ENCODE results near the gene RAB5A. TPM values are rescaled to one million over a fixed set of nuclear protein-coding genes. Genes with fewer than 3 reads are reported as not detected.
A peak's percentile ranks its signal among the peaks of the same experiment; 100 is the strongest.

Gene RAB5A
- total RNA-seq (2014; rRNA removed) (61.3 and 86.8 TPM in 2 replicates), Bru-seq, nascent RNA (percentile 97 among the genes with signal in this experiment), BruChase-seq, experiment 1, labeled RNA remaining after a 6-hour chase (percentile 95 among the genes with signal in this experiment), BruChase-seq, experiment 2, labeled RNA remaining after a 2-hour chase (percentile 96 among the genes with signal in this experiment)
- long read RNA-seq, transcript RAB5A-201 (6 exons, 2,536 nt), result major isoform, 274 of 315 reads
- long read RNA-seq, partial matches to known transcripts, result 4 of 315 reads
- long read RNA-seq, other reads (novel, unspliced or antisense), result 32 of 315 reads

- Histone ChIP-seq H4K20me1 (ENCODE audit: low read length) (peaks cover 35% of the 10 kb centered on the region), H3K79me2 (ENCODE audit: low read length) (peaks cover 48% of the 10 kb centered on the region), H2AFZ (ENCODE audit: low read length) (peak within 1 kb of the TSS; percentile 98), H3K9me2 (replicated peaks; ENCODE audit: low read length) (no peaks in the 10 kb centered on the region), H3K27ac (ENCODE audit: low read length) (peak within 1 kb of the TSS; percentile 87), H3K4me2 (ENCODE audit: low read length) (peak within 1 kb of the TSS; percentile 92), H3K9ac (ENCODE audit: low read length) (peak within 1 kb of the TSS; percentile 90), H3F3A (ENCODE audit: low read length, unreplicated experiment) (no peaks in the 10 kb centered on the region), H3K4me3 (ENCODE audit: low read length) (peak within 1 kb of the TSS; percentile 87), H3K27me3 (ENCODE audit: low read length) (no peaks in the 10 kb centered on the region), H3K9me3 (ENCODE audit: low read length) (no peaks in the 10 kb centered on the region), H3K36me3 (ENCODE audit: low read depth, low read length) (peaks cover 4% of the 10 kb centered on the region), H3K4me1 (ENCODE audit: insufficient read depth, low read length) (peaks cover 38% of the 10 kb centered on the region)
- CTCF ChIA-PET, result no interaction called here
- TF ChIP-seq CTCF (conservative IDR thresholded peaks at IDR 0.05; ENCODE audit: low read depth, low read length) (no peak), EZH2phosphoT487 (IDR thresholded peaks at IDR 0.05; ENCODE audit: borderline replicate concordance, low read length) (no peak), EZH2 (IDR thresholded peaks at IDR 0.05; ENCODE audit: low read length, unreplicated experiment) (no peak)
- DNase-seq (peak; percentile 99), ATAC-seq (peak; percentile 88)
- no TSS peak for BruUV-seq (replicated peaks)
- intact Hi-C loops (cut with micrococcal nuclease), result loop anchor here (1.0 kb wide), 3 partner anchors 58 to 239 kb away; partner anchors contain the start of gene SGO1
- POLR2A ChIA-PET (ENCODE audit: unreplicated experiment), result no interaction called here
These were observed at the start of gene RAB5A for GRCh38 chr3:19946832-19947548. Gene RAB5A, plus strand, starts transcription at chr3:19947097. Its CDS starts 3,802 bp downstream, at chr3:19950899.

- ChIA-PET CTCF (no interaction called here), POLR2A (ENCODE audit: unreplicated experiment) (no interaction called here)
- Histone ChIP-seq H3K79me2 (ENCODE audit: low read length) (no peaks in the 10 kb centered on the region), H3K9ac (ENCODE audit: low read length) (no peak overlapping the region), H3K4me3 (ENCODE audit: low read length) (no peak overlapping the region), H3K36me3 (ENCODE audit: low read depth, low read length) (no peaks in the 10 kb centered on the region), H3K4me1 (ENCODE audit: insufficient read depth, low read length) (peaks cover 19% of the 10 kb centered on the region), H2AFZ (ENCODE audit: low read length) (peak overlapping the region; percentile 77), H3K27ac (ENCODE audit: low read length) (no peak overlapping the region), H3F3A (ENCODE audit: low read length, unreplicated experiment) (no peaks in the 10 kb centered on the region), H4K20me1 (ENCODE audit: low read length) (no peaks in the 10 kb centered on the region), H3K9me2 (replicated peaks; ENCODE audit: low read length) (no peaks in the 10 kb centered on the region), H3K27me3 (ENCODE audit: low read length) (no peaks in the 10 kb centered on the region), H3K9me3 (ENCODE audit: low read length) (no peaks in the 10 kb centered on the region), H3K4me2 (ENCODE audit: low read length) (peak overlapping the region; percentile 61)
- TF ChIP-seq CTCF (conservative IDR thresholded peaks at IDR 0.05; ENCODE audit: low read depth, low read length) (no peak), EZH2phosphoT487 (IDR thresholded peaks at IDR 0.05; ENCODE audit: borderline replicate concordance, low read length) (no peak), EZH2 (IDR thresholded peaks at IDR 0.05; ENCODE audit: low read length, unreplicated experiment) (no peak)
- intact Hi-C loops (cut with micrococcal nuclease), result no loop called here
- ATAC-seq (no peak; the same call in 1 of the 2 replicates), DNase-seq (peak; percentile 38)
- BruUV-seq (replicated peaks), result no TSS peak
These were observed 48.2 kb upstream of the RAB5A start for GRCh38 chr3:19898721-19899120.

Data from PC-3 (cell line).